Fibroblast of villous mesenchyme (primary cell): Measurements from ENCODE around the gene PHOX2A. TPM values are rescaled to one million over a fixed set of nuclear protein-coding genes. Genes with fewer than 3 reads are reported as not detected.
"Not testable (repeated sequence)": the region's sequence is repeated elsewhere in the genome, so short reads cannot be mapped to it uniquely, and the experiment has no call there.

Experiments used
- DNase-seq: peaks from one replicate; pipeline ENCODE4 v3.0.0-alpha.2; 2010; ENCODE audit warnings: low read depth
- H3K4me3 ChIP-seq: 2 replicates; pipeline ENCODE4 v1.5.1; 2011; ENCODE audit warnings: low read depth, mild to moderate bottlenecking, low read length
- total RNA-seq: library from RNA; depleted of rRNA; stranded (reverse); fragments of >200 nt; gene quantifications from 2 replicates; pipeline ENCODE4 v1.2.3, GENCODE V29; 2012
- TF ChIP-seq, protein P1 (sequence below): IDR thresholded peaks from 2 replicates; pipeline ENCODE4 v1.5.1; 2012; ENCODE audit warnings: low read depth, mild to moderate bottlenecking, low read length; ENCODE audit not compliant: insufficient read depth

The PHOX2A gene
- total RNA-seq, 1 donor = not detected

GRCh38 chr11:72209101-72209500 lies 34.9 kb downstream of the PHOX2A start:
- TF ChIP-seq, protein P1, sequence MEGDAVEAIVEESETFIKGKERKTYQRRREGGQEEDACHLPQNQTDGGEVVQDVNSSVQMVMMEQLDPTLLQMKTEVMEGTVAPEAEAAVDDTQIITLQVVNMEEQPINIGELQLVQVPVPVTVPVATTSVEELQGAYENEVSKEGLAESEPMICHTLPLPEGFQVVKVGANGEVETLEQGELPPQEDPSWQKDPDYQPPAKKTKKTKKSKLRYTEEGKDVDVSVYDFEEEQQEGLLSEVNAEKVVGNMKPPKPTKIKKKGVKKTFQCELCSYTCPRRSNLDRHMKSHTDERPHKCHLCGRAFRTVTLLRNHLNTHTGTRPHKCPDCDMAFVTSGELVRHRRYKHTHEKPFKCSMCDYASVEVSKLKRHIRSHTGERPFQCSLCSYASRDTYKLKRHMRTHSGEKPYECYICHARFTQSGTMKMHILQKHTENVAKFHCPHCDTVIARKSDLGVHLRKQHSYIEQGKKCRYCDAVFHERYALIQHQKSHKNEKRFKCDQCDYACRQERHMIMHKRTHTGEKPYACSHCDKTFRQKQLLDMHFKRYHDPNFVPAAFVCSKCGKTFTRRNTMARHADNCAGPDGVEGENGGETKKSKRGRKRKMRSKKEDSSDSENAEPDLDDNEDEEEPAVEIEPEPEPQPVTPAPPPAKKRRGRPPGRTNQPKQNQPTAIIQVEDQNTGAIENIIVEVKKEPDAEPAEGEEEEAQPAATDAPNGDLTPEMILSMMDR = no peak
- no peak for DNase-seq
- H3K4me3 ChIP-seq = no peak overlapping the region

DNA sequence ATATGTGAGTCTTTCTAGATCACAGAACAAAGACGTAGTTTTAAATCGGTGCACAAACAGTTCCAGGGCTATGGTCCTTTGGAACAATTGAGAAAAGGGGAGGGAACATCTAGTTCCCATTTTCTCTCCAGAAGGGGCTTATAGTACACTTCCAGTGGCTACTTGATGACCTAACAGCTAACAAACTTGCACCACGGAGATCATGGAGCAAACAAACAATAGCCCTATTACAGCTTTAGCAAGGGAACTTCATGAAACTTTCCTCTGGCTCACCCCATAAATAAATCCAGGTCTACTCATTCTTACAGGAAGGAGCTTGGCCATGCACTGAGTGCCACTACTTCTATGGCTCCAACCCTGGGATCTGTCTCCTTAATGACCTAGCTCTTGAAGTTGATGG lies 35.7 kb downstream of the PHOX2A start:
- no peak overlapping the region for H3K4me3 ChIP-seq
- TF ChIP-seq, protein P1 = no peak
- DNase-seq = no peak

GRCh38 chr11:72206794-72207193 lies 37.2 kb downstream of the PHOX2A start:
- not testable (repeated sequence) for DNase-seq

GRCh38 chr11:72204886-72205285 lies 39.1 kb downstream of the PHOX2A start:
- H3K4me3 ChIP-seq = no peak overlapping the region
- DNase-seq = no peak
- TF ChIP-seq, protein P1 = no peak

More at GRCh38 chr11:72206794-72207193, 37.2 kb downstream of the PHOX2A start:
- not testable (repeated sequence) for H3K4me3 ChIP-seq

- no peak for DNase-seq
- TF ChIP-seq, protein P1 = no peak
- no peak overlapping the region for H3K4me3 ChIP-seq
Measured at GRCh38 chr11:72203163-72203562, 40.8 kb downstream of the PHOX2A start.

DNA sequence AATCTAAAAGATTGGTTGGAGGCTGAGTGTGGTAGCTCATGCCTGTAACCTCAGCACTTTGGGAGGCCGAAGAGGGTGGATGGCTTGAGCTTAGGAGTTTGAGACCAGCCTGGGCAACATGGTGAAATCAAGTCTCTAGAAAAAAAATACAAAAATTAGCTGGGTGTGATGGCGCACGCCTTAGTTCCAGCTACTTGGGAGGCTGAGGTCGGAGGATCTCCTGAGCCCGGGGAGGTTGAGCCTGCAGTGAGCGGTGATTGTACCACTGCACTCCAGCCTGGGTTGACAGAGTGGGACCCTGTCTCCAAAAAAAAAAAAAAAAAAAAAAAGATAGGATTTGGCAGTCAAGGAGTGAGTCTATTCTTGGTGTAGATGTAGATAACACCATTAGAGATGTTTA lies 41.4 kb downstream of the PHOX2A start:
- no peak overlapping the region for H3K4me3 ChIP-seq
- TF ChIP-seq, protein P1 = no peak
- DNase-seq = no peak

DNA sequence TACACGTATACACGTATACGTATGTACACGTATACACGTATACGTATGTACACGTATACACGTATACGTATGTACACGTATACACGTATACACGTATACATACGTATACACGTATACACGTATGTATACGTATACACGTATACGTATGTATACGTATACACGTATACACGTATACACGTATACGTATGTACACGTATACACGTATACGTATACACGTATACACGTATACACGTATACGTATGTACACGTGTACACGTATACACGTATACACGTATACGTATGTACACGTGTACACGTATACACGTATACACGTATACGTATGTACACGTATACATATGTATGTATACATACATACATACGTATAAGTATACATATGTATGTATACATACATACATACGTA lies 42.5 kb downstream of the PHOX2A start:
- H3K4me3 ChIP-seq, DNase-seq: not testable (repeated sequence)

- TF ChIP-seq, protein P1 = no peak
- DNase-seq = no peak
- no peak overlapping the region for H3K4me3 ChIP-seq
Measured at GRCh38 chr11:72195518-72196270, 48.3 kb downstream of the PHOX2A start.
